HT-29 (cell line): ENCODE data around the gene SV2C. TPM values are rescaled to one million over a fixed set of nuclear protein-coding genes. Genes with fewer than 3 reads are reported as not detected.

ENCODE experiments used
- DNase-seq: peaks from one replicate; pipeline ENCODE4 v3.0.0-alpha.2; 2015; ENCODE audit warnings: low spot score
- total RNA-seq: library from RNA; depleted of rRNA; stranded (reverse); fragments of >200 nt; shearing (Covaris generic); gene quantifications from 2 replicates; pipeline ENCODE4 v1.2.3, GENCODE V29; 2014

SV2C gene
- total RNA-seq, 1 experiment from 2014 or later, result not detected

DNA sequence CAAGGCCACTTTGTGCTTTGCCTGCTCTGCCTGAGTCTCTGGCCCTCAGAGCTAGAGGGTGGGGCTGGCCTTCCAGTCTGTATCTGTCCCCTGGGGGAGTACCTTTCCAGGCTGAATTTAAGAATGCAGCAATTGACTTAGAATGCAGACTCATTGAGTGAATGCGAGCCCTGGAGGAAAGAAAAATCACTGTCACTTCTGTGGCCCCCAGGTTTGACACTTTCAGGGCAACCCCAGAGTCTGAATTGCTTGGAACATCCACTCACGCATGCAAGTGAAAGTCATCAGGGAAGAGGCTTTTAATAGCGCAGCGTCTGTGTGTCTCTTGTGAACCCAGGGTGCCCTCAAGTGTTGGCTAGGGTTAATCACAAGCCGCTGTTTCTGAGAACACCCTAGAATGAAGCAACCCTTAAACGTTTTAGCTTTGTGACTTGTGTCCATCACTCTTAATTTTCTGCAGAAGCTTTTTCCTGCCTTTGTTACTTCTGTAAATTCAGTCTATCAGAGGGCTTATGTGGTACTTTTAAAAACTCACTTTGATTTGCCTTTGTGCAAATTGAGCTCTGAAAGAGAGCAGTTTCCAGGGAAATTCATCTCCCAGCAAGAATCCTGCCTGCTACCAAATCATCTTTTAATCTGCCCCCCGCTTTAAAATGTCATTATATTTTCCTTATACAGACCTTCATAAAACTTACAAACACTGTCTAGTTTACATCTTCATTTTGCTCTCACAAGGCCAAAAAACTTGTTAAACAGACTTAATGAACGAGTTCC is 173.1 kb downstream of the SV2C start:
- peak; percentile 80 for DNase-seq

GRCh38 chr5:76257225-76257833 is 174.1 kb downstream of the SV2C start:
- no peak for DNase-seq

DNA sequence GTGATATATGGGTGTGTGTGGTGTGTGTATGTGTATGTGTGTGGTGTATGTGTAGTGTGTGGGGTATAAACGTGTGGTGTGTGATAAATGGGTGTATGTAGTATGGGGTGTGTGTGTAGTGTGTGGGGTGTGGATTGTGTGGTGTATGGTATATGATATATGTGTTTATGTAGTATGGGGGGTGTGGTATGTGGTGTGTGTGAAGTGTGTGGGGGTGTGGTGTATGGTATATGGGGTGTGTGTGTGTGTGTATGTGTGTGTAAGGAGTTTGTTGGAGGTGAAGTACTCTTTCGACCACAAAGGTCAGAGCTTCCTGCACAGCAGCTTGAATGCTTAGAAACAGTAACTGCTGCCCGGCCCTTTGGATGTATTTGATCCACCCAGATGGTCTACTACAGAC is 174.7 kb downstream of the SV2C start:
- DNase-seq, result no peak

DNA sequence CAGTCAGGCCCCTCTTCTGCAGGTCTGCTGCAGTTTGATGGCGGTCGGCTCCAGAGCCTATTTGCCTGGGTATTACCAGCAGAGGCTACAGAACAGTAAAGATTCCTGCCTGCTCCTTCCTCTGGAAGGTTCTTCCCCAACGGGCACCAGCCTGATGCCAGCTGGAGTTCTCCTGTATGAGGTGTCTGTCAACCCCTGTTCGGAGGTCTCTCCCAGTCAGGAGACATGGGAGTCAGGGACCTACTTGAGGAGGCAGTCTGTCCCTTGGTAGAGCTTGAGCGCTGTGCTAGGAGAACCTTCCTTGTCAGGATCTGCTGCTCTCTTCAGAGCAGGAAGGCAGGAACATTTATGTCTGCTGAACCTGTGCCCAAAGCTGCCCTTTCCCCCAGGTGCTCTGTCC is 181.5 kb downstream of the SV2C start:
- no peak for DNase-seq

GRCh38 chr5:76269259-76269931 is 186.2 kb downstream of the SV2C start:
- DNase-seq, result no peak

GRCh38 chr5:76269932-76270610 is 186.9 kb downstream of the SV2C start:
- no peak for DNase-seq

GRCh38 chr5:76271836-76272235 is 188.7 kb downstream of the SV2C start:
- no peak for DNase-seq

DNA sequence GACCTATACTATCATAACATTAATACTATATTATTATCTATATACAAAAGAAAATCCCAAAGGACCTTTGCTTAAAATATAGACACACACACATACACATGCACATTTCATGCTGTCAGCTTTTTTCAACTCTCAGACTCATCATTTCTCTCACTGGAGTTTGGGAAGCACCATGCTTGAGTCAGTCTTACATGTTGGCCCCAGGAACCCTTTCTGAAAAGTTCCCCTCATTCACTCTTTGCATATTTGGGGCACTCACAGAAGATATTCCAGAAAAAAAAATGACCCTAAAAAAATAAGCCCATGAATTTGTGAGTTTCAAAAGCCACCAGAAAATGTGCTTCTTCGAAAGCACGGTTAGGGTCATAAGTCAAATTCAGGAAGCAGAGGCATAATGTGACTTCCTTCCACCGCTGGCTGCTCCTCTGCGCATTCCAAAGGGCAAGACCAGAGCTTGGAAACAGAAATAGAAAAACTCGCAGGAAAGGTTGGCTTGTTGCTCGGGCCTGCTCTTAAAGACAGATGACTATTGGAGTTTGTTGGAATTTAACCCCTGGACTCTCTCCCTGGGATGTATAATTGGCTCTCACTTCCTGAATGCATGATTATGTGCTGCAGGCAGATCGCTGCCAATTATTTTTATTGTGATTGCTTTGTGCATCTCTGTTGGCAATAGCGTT is 190.2 kb downstream of the SV2C start:
- no peak for DNase-seq

GRCh38 chr5:76274571-76274970 is 191.4 kb downstream of the SV2C start:
- no peak for DNase-seq

- DNase-seq, result no peak
These were observed 194.6 kb downstream of the SV2C start for GRCh38 chr5:76277736-76278135.

DNA sequence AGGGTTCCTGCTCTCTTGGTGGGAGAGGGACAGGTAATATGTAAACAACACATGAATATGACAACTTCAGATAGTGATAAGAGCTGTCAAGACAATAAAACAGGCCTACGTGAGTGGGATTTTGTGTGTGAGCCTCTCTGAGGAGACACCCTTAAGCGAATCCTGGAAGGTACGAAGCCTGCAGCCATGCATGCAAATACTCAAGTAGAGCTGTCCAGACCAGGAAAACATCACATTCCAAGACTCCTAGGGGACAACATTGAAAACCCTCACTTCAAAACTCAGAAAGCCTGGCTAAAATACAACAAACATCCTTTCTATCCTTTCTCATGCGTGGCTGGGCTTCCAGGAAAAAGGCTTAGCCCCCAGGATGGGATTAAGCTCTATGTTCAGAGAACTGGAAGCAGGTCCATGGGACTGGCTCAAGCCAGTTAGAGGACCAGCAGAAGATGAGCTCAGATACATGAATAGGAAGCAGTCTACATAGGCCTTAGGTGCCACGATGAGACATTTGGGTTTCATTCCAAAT is 195.1 kb downstream of the SV2C start:
- no peak for DNase-seq

DNA sequence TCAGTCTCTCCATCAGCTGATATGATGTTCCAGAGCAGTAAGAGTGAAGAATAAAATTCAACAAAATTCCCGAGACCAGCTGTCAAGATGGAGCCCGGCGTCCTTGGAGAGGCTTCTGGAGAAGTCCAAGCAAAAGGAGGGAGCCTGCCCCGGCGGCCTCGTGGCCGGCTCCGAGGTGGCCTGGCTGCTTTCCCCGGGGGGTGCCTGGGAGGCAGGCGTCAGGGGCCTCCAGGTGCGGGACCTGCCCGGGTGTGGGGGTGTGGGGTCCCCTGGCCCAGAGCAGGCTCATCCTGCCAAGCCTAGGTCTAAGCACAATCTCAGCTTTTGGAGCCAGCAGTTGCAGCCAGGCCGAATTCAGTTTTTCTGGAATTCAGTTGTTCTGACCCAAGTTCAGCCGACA is 197.3 kb downstream of the SV2C start:
- DNase-seq, result no peak

- no peak for DNase-seq
These were observed 200.5 kb downstream of the SV2C start for GRCh38 chr5:76283670-76284069.

DNA sequence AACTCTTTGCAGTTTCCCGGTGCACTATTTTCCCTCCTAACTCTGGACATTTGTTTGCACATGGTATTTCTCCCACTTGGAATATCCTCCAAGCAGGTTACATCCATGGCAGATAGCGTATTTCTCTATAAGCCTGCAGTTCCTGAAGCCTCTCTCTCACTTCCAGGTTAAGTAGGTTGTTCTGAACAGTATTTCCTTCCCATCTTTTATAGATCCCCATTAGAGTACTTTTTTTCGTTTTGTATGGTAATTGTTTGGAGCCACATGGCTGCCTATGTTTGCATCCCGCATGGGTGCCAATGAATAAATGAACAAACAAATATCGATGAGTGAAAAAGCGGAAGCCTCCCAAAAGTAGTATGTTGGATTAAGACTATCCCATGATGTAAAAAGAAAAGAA is 206.5 kb downstream of the SV2C start:
- DNase-seq, result no peak

DNA sequence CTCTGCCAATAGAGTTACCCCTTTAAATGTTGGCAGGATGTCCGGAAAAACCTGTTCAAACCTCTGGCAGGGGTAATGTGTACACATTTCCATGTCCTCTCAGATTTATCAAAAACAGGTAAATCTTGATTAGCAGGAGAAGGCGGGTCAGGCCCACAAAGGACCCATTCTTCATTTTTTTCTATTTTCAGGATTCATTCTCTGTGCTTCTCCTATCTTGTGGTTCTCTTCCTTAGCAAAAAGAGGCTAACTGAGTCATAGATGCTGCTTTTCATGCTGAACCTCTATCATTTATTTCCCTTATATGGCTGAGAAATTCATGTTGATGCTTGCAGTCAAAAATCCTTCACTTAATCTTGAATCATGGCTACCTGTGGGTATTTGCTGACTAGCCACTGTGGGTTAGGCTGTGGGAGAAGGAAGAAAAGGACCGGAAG is 207.2 kb downstream of the SV2C start:
- peak; percentile 39 for DNase-seq

DNA sequence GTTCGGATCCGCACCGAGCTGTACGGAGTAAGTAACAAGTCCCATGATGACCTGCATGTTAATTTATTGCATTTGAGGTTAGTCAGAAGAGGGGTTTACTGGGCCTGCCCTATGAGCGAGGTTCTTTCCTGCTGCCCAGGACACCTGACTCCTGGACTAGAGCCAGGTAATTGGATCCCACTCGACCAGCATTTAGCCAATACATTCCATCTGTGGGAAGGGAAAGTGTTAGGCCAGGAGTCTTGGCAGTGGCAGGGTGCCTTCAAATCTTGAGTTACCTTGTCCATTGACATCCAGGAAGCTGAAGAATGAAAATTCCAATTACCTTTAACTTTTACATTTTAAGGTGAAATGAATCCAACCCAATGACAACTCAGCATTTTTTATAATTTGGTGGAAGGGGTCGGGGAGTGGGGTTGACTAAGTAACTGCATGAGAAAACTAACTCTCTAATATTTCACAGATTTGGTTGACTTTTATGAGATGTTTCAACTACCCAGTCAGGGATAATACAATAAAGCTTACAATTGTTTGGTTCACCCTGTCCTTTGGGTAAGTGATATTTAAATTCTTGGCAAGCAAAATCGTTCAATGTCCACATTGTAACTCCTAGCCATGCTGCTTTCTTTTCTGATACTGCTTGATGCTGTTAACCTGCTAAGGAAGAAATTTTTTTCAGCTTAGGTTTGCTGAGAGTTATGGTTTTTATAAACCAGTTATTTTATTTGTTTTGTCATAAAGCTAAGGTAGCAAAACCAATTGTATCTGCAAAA is 208.3 kb downstream of the SV2C start:
- peak; percentile 55 for DNase-seq

DNA sequence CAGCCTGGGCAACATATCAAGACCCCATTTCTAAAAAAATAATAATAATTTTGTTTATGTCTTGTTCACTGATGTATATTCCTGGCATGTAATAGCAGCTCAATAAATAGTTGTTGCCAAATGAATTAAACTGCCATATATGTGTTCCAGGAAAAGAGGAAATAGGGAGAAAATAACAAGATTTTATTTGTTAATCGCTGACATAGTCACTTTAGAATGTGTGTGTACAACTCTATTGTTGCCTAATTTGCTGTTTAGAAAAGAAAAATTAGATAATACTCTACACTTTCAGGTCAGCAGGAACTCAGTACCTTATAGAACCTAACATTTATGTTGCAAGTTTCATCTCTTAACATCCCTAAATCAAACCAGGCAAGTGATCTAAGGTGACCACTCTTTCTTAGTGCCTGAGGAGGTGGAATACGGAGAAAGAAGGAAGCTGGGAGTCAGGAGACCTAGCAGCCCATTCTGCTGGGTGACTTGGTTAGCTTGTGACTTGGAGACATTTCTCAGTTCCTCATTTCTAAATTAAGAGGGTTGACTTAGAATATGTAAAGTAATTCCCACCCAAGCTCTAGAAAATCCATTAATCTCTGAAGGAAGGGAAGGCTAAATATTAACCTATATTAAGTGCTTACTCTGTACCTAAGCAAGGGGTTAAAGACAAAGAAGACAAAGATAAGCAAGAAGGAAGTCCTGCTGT is 209.6 kb downstream of the SV2C start:
- DNase-seq, result no peak

DNA sequence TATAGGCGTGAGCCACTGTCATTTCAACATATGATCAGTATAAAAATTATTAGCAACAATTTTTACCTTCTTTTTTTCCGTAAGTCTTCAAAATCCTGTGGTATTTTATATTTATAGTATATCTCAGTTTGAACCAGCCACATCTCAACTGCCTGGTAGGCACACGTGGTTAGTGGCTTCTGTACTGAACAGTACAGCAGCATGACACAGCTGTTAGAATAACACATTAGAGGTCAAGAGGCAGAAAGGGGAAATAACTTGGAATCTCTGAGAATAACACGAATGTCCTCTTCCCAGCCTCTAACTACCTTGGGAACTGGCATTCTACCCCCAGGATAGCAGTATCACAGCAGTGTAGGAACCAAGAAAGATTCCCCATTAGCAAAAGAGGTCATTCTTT is 211.4 kb downstream of the SV2C start:
- DNase-seq, result no peak

DNA sequence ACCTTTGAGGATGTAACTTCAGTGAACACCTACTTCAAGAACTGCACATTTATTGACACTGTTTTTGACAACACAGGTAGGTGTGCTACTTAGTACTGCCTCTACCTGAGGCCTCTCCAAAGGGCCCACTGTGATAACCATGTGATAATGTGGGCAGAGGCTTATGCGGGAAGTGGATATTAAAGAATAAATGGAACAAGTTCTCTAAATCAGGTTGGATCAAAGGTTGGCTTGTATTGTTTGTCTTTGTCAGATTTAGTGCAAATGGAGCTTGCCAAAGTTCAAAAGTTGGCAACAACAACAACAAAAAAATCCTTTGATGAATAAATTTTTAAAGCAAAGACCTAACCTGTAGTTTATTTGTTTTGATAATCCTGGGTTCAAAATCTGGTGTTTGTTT is 215.7 kb downstream of the SV2C start:
- no peak for DNase-seq

GRCh38 chr5:76299592-76299991 is 216.4 kb downstream of the SV2C start:
- no peak for DNase-seq
